HG02885 (cell line): Measurements from ENCODE around the gene LCN10.
"Not testable (repeated sequence)": the region's sequence is repeated elsewhere in the genome, so short reads cannot be mapped to it uniquely, and the experiment has no call there.

Experiments used
- ATAC-seq: cut with Tn5 transposase; IDR thresholded peaks from one replicate; pipeline ENCODE4 v1.9.1; 2021; ENCODE audit warnings: mild to moderate bottlenecking; ENCODE audit not compliant: unreplicated experiment, poor library complexity

LCN10 gene

GRCh38 chr9:136707849-136708517 lies 34.8 kb downstream of the LCN10 start:
- no peak for ATAC-seq

DNA sequence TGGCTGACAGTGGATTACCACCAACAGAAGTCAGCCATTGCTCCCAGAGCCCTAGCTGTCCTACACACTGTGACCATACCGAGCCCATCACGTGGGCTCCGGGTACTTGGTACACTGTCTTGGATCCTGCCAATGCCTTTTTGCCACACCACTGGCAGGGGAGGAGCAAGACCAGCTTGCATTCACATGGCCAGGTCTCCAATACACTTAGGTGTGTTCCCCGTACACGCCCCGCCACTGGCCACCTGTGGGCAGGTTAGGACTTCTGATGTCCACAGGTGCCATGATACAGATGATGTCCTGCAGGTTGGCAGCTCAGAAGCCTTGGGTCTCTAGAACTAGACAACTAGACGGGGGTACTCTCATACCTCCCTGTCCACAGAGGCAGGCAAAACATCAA lies 35.7 kb downstream of the LCN10 start:
- no peak for ATAC-seq

- ATAC-seq: no peak
Observed at GRCh38 chr9:136705564-136705963, 37.2 kb downstream of the LCN10 start.

GRCh38 chr9:136704741-136705140 lies 38.0 kb downstream of the LCN10 start:
- not testable (repeated sequence) for ATAC-seq

DNA sequence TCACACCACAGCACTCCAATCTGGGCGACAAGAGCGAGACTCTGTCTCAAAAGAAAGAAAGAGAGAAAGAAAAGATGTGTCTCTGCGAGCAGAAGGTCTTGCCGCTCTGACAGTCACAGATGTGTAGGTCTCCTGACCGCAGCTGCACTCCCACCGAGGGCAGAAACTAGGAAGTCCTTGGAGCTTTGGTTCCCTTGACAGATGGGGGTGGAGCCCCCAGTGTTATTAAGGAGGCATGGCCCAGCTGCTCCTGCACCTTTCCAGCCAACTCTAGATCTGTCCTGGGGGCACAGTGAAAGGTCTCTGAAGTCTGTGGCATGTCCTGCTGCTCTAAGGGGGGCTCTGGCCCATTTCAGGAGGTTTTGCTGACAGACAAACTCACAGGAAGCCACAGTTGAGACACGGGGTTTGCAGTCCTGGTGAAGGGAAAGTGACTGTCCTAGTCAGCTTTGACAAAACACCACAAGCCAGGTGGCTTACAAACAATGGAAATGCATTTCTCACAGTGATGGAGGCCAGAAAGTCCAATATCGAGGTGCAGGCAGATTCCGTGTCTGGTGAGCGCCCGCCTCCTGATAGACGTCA lies 39.4 kb downstream of the LCN10 start:
- no peak for ATAC-seq

DNA sequence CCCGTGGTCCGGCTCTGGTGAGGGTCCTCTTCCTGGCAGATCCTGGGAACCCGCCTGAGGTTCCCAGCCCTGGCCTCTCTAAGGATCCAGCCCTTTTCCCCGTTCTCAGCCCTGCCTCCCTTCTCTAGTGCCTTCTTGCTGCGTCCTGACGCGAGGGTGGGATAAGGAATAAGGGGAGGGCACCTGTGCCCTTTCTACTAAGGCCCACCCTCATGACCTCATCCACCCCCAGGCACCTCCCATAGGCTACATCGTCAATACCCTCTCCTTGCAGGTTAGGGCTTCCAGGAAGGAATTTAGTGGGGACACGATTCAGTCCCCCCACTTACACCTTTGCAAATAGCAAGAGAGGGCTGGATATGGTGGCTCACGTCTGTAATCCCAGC lies 41.1 kb downstream of the LCN10 start:
- no peak for ATAC-seq

DNA sequence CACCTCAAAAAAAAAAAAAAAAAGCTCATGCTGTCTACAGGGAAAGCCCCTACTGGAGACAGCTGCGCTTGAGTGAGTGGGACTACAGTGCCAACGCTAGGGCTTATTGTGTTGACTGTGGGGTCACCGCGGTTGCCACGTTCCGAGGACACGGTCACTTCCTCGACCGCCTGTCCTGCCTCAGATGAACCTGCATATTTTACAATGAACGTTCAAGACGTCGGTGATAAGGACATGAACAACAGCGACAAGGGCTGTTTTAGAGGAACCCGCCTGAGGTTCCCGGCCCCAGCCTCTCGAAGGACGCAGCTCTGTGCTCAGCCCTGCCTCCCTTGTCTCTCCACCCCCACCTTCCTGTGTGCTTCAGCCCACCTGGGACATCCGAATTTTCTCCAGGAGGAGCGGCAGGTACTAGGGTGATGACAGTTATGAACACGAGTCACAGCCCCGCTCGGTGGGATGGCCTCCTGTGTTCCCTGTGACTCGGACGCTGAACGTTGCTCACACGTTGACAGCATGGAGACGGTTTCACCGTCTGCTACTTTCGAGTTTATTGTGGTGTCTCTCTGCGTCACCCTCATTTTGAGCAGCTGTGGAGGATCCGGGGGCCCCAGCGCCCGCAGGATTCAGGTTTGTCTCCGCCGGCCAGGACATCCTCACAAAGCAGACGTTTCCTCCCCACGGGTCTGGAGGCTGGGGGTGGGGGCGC lies 41.6 kb downstream of the LCN10 start:
- ATAC-seq: no peak

GRCh38 chr9:136700304-136700703 lies 42.4 kb downstream of the LCN10 start:
- no peak for ATAC-seq

DNA sequence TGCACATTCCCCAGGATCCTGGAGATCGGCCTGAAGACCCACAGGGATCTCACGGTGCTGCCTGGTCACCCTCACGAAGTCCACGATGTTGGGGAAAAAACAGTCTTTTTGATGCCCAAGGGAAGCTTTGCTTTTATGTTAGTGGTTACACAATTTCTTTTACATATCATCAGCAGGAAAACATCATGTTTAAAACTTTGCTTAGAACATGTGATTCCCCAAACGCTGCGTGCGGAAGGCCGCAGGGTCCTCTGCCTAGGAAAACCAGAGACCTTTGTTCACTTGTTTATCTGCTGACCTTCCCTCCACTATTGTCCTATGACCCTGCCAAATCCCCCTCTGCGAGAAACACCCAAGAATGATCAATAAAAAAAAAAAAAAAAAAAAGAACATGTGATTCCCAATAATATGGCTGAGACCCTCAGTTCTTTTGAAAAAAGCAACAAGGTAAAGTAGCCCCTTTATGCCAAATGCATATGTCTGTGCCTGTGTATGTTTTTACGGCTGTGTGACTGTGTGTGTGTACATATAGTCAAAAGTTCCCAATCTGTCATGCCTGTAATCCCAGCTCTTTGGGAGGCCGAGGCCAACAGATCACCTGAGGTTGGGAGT lies 44.0 kb downstream of the LCN10 start:
- ATAC-seq: no peak

GRCh38 chr9:136697821-136698526 lies 44.8 kb downstream of the LCN10 start:
- ATAC-seq: no peak

- no peak for ATAC-seq
Observed at GRCh38 chr9:136697146-136697820, 45.5 kb downstream of the LCN10 start.

DNA sequence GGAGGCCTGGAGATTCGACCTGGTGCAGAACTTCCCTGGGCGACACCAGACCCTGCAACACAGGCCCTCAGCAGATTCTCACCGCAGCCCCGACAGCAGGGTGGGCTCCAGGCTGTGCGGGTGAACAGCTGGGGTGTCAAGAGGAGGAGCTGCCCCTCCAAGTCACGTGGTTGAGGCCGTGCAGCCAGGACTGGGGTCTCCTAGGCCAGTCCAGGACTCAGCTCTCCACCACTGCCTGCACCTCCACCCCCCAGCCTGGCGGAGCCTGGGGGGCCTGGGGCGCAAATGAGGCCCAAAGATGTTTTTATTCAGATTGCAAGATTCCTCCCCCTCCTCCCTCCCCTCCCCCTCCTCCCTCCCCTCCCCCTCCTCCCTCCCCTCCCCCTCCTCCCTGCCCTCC lies 46.2 kb downstream of the LCN10 start:
- ATAC-seq: no peak

- ATAC-seq: no peak
Observed at GRCh38 chr9:136695955-136696354, 46.8 kb downstream of the LCN10 start.

GRCh38 chr9:136695435-136695895 lies 47.3 kb downstream of the LCN10 start:
- no peak for ATAC-seq

DNA sequence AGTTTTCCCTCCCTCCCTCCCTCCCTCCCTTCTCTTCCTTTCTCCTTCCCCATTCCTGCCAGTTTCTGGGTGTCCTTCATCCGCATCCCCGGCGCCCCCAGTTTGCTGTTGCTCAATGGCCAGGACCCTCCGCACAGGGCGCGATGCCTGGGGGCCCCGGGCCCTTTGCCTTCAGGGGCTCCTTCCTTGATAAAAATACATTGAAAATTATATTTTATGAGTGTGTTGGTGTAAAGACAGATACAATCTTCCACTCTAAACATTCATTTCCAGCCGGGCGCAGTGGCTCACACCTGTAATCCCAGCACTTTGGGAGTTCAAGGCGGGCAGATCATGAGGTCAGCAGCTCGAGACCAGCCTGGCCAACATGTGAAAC lies 47.9 kb downstream of the LCN10 start:
- ATAC-seq: no peak

- ATAC-seq: no peak
Observed at GRCh38 chr9:136694163-136694871, 48.4 kb downstream of the LCN10 start.

- ATAC-seq: no peak
Observed at GRCh38 chr9:136693490-136694162, 49.1 kb downstream of the LCN10 start.

DNA sequence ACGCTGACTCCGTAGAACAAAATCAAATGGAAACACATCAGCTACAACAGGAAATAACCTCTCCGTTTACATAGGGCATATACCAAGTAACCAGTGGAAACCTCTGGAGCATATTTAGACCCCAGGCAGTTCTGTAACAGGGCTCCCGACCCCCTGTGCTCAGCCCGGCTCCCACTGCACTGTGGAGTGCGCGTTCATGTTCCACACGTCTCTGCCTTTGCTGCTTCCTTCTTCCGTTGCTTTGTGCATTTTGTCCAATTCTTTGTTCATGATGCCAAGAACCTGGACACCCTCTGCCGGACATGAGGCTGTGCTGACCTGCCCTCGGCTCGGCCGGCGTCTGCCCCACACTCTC lies 49.6 kb downstream of the LCN10 start:
- ATAC-seq: no peak
